Upper lobe of left lung (tissue), 4 donors: ENCODE data around the gene IL17RD.

ENCODE experiments used
- EP300 ChIP-seq, 4 donors: sonication (generic); formaldehyde crosslinking; IDR thresholded peaks; one replicate each; pipeline ENCODE4 v1.5.1; 2017; ENCODE audit warnings: antibody characterized with exemption in 4 of 4, control low read depth in 2 of 4
- POLR2A ChIP-seq, 4 donors: fragments of 450-650 bp; IDR thresholded peaks; one replicate each; pipeline ENCODE4 v1.5.1; 2016 to 2017; ENCODE audit warnings: antibody characterized with exemption in 4 of 4, mild to moderate bottlenecking in 2 of 4
- POLR2AphosphoS5 ChIP-seq, 2 donors: sonication (generic); formaldehyde crosslinking; IDR thresholded peaks; one replicate each; pipeline ENCODE4 v1.5.1; 2017; ENCODE audit warnings: antibody characterized with exemption in 2 of 2
- TF ChIP-seq, protein P1 (sequence below), 6 experiments: fragments of 450-650 bp in 4 of 6; fragments of 200-600 bp in 2 of 6; sonication (generic) in 2 of 6; IDR thresholded peaks; one replicate each; pipeline ENCODE4 v1.5.1; 2016 to 2019; ENCODE audit warnings: antibody characterized with exemption in 6 of 6

GRCh38 chr3:57131210-57131588, 34.0 kb downstream of the IL17RD start:
- TF ChIP-seq, protein P1, sequence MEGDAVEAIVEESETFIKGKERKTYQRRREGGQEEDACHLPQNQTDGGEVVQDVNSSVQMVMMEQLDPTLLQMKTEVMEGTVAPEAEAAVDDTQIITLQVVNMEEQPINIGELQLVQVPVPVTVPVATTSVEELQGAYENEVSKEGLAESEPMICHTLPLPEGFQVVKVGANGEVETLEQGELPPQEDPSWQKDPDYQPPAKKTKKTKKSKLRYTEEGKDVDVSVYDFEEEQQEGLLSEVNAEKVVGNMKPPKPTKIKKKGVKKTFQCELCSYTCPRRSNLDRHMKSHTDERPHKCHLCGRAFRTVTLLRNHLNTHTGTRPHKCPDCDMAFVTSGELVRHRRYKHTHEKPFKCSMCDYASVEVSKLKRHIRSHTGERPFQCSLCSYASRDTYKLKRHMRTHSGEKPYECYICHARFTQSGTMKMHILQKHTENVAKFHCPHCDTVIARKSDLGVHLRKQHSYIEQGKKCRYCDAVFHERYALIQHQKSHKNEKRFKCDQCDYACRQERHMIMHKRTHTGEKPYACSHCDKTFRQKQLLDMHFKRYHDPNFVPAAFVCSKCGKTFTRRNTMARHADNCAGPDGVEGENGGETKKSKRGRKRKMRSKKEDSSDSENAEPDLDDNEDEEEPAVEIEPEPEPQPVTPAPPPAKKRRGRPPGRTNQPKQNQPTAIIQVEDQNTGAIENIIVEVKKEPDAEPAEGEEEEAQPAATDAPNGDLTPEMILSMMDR (IDR thresholded peaks at IDR 0.05) = no peak
- TF ChIP-seq EP300 (IDR thresholded peaks at IDR 0.05) (no peak), POLR2A (IDR thresholded peaks at IDR 0.05) (no peak), POLR2AphosphoS5 (IDR thresholded peaks at IDR 0.05) (no peak)
